ENCODE data around the gene USP20.

GRCh38 chr9:129867136-129868022, 32.1 kb downstream of the USP20 start:
- TF ChIP-seq ZNF207 (IDR thresholded peaks at IDR 0.05; ENCODE audit: borderline replicate concordance) (no peak), CTCF (IDR thresholded peaks at IDR 0.05 in 2 of 3, conservative IDR thresholded peaks at IDR 0.05 in 1 of 3; ENCODE audit: control insufficient read depth in 2 of 3, extremely low read depth in 1 of 3, insufficient read depth in 1 of 3, low read depth in 3 of 3, low read length in 3 of 3) (no peak), HDGF (IDR thresholded peaks at IDR 0.05) (no peak), SIN3A (IDR thresholded peaks at IDR 0.05; ENCODE audit: low read depth, low read length) (no peak), POLR2AphosphoS2 (IDR thresholded peaks at IDR 0.05; ENCODE audit: low read depth, low read length) (no peak), E2F4 (IDR thresholded peaks at IDR 0.05; ENCODE audit: low read depth, low read length) (no peak)
